Panc1 (cell line): Measurements from ENCODE around the gene B3GALT5. TPM values are rescaled to one million over a fixed set of nuclear protein-coding genes. Genes with fewer than 3 reads are reported as not detected.

Experiments used
- ATAC-seq: fragments of 200-7000 bp; cut with Tn5 transposase; 2 replicates; pipeline ENCODE4 v1.9.1; 2020; ENCODE audit warnings: mild to moderate bottlenecking, moderate library complexity
- BruUV-seq: library from RNA; stranded (reverse); fragments of 400-500 nt; replicated peaks from 2 replicates; lab custom pipeline; 2021; lab: Mats Ljungman, UMichigan
- CTCF ChIA-PET: fragments of 300-600 bp; sonication (Branson Sonifier 250); formaldehyde crosslinking; loops from one replicate; lab custom pipeline; 2022; ENCODE audit warnings: antibody characterized with exemption; lab: Charles Lee
- POLR2A ChIA-PET: fragments of 300-600 bp; sonication (Branson Sonifier 250); formaldehyde crosslinking; loops from one replicate; lab custom pipeline; 2022; ENCODE audit warnings: antibody characterized with exemption; lab: Charles Lee
- DNase-seq: peaks from one replicate; pipeline ENCODE4 v3.0.0-alpha.2; 2010; ENCODE audit warnings: low read depth, low spot score
- H3K27ac ChIP-seq: 2 replicates; pipeline ENCODE4 v1.5.1; 2011; ENCODE audit warnings: mild to moderate bottlenecking, low read length, inconsistent platforms
- H3K27me3 ChIP-seq: fragments of 200-500 bp; sonication (Bioruptor generic); 2 replicates; pipeline ENCODE4 v1.6.0; 2014; ENCODE audit warnings: low read length, inconsistent platforms; ENCODE audit not compliant: control insufficient read depth, insufficient read depth
- H3K36me3 ChIP-seq: fragments of 200-500 bp; sonication (Bioruptor generic); 2 replicates; pipeline ENCODE4 v1.5.1; 2014; ENCODE audit warnings: inconsistent platforms, mild to moderate bottlenecking, low read length, moderate library complexity; ENCODE audit not compliant: control insufficient read depth, insufficient read depth
- H3K4me1 ChIP-seq: 2 replicates; pipeline ENCODE4 v1.5.1; 2011; ENCODE audit warnings: inconsistent platforms, mild to moderate bottlenecking, low read length, moderate library complexity; ENCODE audit not compliant: control insufficient read depth, insufficient read depth
- H3K4me3 ChIP-seq, 2 experiments: 2 replicates each; pipeline ENCODE4 v1.5.1; 2011 to 2012; ENCODE audit warnings: low read depth in 2 of 2, low read length in 2 of 2, mild to moderate bottlenecking in 2 of 2, inconsistent platforms in 1 of 2, moderate library complexity in 1 of 2
- H3K9me3 ChIP-seq: fragments of 200-500 bp; sonication (Bioruptor generic); 2 replicates; pipeline ENCODE4 v1.5.1; 2014; ENCODE audit warnings: low read depth, mild to moderate bottlenecking, inconsistent platforms, low read length, moderate library complexity; ENCODE audit not compliant: control insufficient read depth, insufficient read depth
- POLR2AphosphoS5 ChIP-seq: IDR thresholded peaks from 2 replicates; pipeline ENCODE4 v1.6.1; 2012; ENCODE audit warnings: mild to moderate bottlenecking, low read depth, low read length, moderate library complexity
- SIN3A ChIP-seq: IDR thresholded peaks from 2 replicates; pipeline ENCODE4 v1.6.1; 2012; ENCODE audit warnings: low read depth, mild to moderate bottlenecking, low read length, moderate library complexity, borderline replicate concordance; ENCODE audit not compliant: insufficient read depth
- TCF7L2 ChIP-seq: IDR thresholded peaks from 2 replicates; pipeline ENCODE4 v1.6.1; 2011; ENCODE audit warnings: mild to moderate bottlenecking, low read depth, low read length, inconsistent platforms
- in situ Hi-C: cut with HindIII; loops from 2 replicates; pipeline ENCODE4 v1.10.0; 2016; ENCODE audit warnings: low sequenced_read_pairs, low pct_unique_long_range_greater_than_20kb
- intact Hi-C: fragments of 100-400 bp; cut with micrococcal nuclease; formaldehyde crosslinking; loops from one replicate; pipeline ENCODE4 v1.10.0; 2022; ENCODE audit not compliant: unreplicated experiment
- total RNA-seq: library from RNA; stranded (reverse); gene quantifications from one replicate; pipeline ENCODE4 v1.2.1, GENCODE V29; 2021; ENCODE audit not compliant: unreplicated experiment
- TF ChIP-seq, protein P1 (sequence below), 2 experiments: IDR thresholded peaks; 2 replicates each; pipeline ENCODE4 v1.6.1; 2011 to 2012; ENCODE audit warnings: low read depth in 2 of 2, control low read depth in 1 of 2, low read length in 1 of 2, mild to moderate bottlenecking in 1 of 2, moderate library complexity in 1 of 2; ENCODE audit not compliant: insufficient read depth in 1 of 2
- TF ChIP-seq, protein P2 (sequence below): fragments of 450-650 bp; IDR thresholded peaks from 2 replicates; pipeline ENCODE4 v1.5.1; 2017; ENCODE audit warnings: mild to moderate bottlenecking

B3GALT5 gene
- total RNA-seq, 1 experiment from 2014 or later = 0.10 TPM

- ChIA-PET POLR2A (no interaction called here), CTCF (interaction anchor here (0.7 to 1.3 kb wide), 2 partner anchors 196 to 203 kb away, joined by 3 to 15 read pairs; no protein-coding TSS in a partner anchor)
- Histone ChIP-seq H3K9me3 (no peaks in the 10 kb centered on the region), H3K4me1 (no peaks in the 10 kb centered on the region), H3K4me3 (no peak overlapping the region), H3K36me3 (no peaks in the 10 kb centered on the region), H3K27ac (no peak overlapping the region), H3K27me3 (no peaks in the 10 kb centered on the region)
- in situ Hi-C loops (no loop called here), intact Hi-C loops (loop anchor here (1.0 kb wide), 1 partner anchor 198 kb away; no protein-coding TSS in a partner anchor)
- BruUV-seq = no TSS peak
- TF ChIP-seq, protein P1, sequence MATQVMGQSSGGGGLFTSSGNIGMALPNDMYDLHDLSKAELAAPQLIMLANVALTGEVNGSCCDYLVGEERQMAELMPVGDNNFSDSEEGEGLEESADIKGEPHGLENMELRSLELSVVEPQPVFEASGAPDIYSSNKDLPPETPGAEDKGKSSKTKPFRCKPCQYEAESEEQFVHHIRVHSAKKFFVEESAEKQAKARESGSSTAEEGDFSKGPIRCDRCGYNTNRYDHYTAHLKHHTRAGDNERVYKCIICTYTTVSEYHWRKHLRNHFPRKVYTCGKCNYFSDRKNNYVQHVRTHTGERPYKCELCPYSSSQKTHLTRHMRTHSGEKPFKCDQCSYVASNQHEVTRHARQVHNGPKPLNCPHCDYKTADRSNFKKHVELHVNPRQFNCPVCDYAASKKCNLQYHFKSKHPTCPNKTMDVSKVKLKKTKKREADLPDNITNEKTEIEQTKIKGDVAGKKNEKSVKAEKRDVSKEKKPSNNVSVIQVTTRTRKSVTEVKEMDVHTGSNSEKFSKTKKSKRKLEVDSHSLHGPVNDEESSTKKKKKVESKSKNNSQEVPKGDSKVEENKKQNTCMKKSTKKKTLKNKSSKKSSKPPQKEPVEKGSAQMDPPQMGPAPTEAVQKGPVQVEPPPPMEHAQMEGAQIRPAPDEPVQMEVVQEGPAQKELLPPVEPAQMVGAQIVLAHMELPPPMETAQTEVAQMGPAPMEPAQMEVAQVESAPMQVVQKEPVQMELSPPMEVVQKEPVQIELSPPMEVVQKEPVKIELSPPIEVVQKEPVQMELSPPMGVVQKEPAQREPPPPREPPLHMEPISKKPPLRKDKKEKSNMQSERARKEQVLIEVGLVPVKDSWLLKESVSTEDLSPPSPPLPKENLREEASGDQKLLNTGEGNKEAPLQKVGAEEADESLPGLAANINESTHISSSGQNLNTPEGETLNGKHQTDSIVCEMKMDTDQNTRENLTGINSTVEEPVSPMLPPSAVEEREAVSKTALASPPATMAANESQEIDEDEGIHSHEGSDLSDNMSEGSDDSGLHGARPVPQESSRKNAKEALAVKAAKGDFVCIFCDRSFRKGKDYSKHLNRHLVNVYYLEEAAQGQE (IDR thresholded peaks at IDR 0.05; ENCODE audit: insufficient read depth in 1 of 2, low read depth in 2 of 2, low read length in 1 of 2) = no peak
- TF ChIP-seq, protein P2, sequence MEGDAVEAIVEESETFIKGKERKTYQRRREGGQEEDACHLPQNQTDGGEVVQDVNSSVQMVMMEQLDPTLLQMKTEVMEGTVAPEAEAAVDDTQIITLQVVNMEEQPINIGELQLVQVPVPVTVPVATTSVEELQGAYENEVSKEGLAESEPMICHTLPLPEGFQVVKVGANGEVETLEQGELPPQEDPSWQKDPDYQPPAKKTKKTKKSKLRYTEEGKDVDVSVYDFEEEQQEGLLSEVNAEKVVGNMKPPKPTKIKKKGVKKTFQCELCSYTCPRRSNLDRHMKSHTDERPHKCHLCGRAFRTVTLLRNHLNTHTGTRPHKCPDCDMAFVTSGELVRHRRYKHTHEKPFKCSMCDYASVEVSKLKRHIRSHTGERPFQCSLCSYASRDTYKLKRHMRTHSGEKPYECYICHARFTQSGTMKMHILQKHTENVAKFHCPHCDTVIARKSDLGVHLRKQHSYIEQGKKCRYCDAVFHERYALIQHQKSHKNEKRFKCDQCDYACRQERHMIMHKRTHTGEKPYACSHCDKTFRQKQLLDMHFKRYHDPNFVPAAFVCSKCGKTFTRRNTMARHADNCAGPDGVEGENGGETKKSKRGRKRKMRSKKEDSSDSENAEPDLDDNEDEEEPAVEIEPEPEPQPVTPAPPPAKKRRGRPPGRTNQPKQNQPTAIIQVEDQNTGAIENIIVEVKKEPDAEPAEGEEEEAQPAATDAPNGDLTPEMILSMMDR = peak; percentile 71
- TF ChIP-seq POLR2AphosphoS5 (no peak), TCF7L2 (no peak), SIN3A (no peak)
- DNase-seq (no peak), ATAC-seq (peak; percentile 72; the same call in 1 of the 2 replicates)
Observed at GRCh38 chr21:39715804-39716397, 103.2 kb downstream of the B3GALT5 start.

- Histone ChIP-seq H3K4me3 (no peak overlapping the region), H3K9me3 (no peaks in the 10 kb centered on the region), H3K27ac (no peak overlapping the region), H3K4me1 (no peaks in the 10 kb centered on the region), H3K27me3 (no peaks in the 10 kb centered on the region), H3K36me3 (no peaks in the 10 kb centered on the region)
- BruUV-seq = no TSS peak
- ATAC-seq = no peak
- TF ChIP-seq SIN3A = no peak
- TF ChIP-seq, protein P2 = no peak
- TF ChIP-seq POLR2AphosphoS5 = no peak
- TF ChIP-seq, protein P1 (IDR thresholded peaks at IDR 0.05; ENCODE audit: insufficient read depth in 1 of 2, low read depth in 2 of 2, low read length in 1 of 2) = no peak
- no peak for TF ChIP-seq TCF7L2
- ChIA-PET CTCF (no interaction called here), POLR2A (no interaction called here)
- intact Hi-C loops = no loop called here
- in situ Hi-C loops = no loop called here
- no peak for DNase-seq
Observed at GRCh38 chr21:39720126-39720778, 107.5 kb downstream of the B3GALT5 start.
